HG03045 (cell line): Measurements from ENCODE around the gene RP2.

Experiments used
- ATAC-seq: cut with Tn5 transposase; IDR thresholded peaks from one replicate; pipeline ENCODE4 v1.9.1; 2021; ENCODE audit warnings: mild to moderate bottlenecking, moderate library complexity; ENCODE audit not compliant: unreplicated experiment

The RP2 gene

GRCh38 chrX:46841346-46841745 lies 4.5 kb downstream of the RP2 start:
- ATAC-seq, result no peak

GRCh38 chrX:46844913-46845312 lies 8.1 kb downstream of the RP2 start:
- no peak for ATAC-seq

GRCh38 chrX:46849933-46850332 lies 13.1 kb downstream of the RP2 start:
- ATAC-seq, result no peak

GRCh38 chrX:46850771-46851170 lies 13.9 kb downstream of the RP2 start:
- ATAC-seq, result no peak

GRCh38 chrX:46856483-46856882 lies 19.6 kb downstream of the RP2 start:
- ATAC-seq, result no peak

GRCh38 chrX:46860557-46860956 lies 23.7 kb downstream of the RP2 start:
- no peak for ATAC-seq

GRCh38 chrX:46863072-46863471 lies 26.2 kb downstream of the RP2 start:
- no peak for ATAC-seq

- ATAC-seq, result no peak
These were observed 27.8 kb downstream of the RP2 start for GRCh38 chrX:46864606-46865005.

GRCh38 chrX:46865281-46865680 lies 28.4 kb downstream of the RP2 start:
- no peak for ATAC-seq

- no peak for ATAC-seq
These were observed 29.9 kb downstream of the RP2 start for GRCh38 chrX:46866726-46867125.

- no peak for ATAC-seq
These were observed 36.9 kb downstream of the RP2 start for GRCh38 chrX:46873746-46874145.

- no peak for ATAC-seq
These were observed 40.1 kb downstream of the RP2 start for GRCh38 chrX:46876901-46877300.

- no peak for ATAC-seq
These were observed 45.4 kb downstream of the RP2 start for GRCh38 chrX:46882266-46882665.

GRCh38 chrX:46884799-46885198 lies 48.0 kb downstream of the RP2 start:
- ATAC-seq, result no peak

- no peak for ATAC-seq
These were observed 61.4 kb downstream of the RP2 start for GRCh38 chrX:46898207-46898606.

GRCh38 chrX:46903458-46904242 lies 66.8 kb downstream of the RP2 start:
- ATAC-seq, result peak; percentile 80

GRCh38 chrX:46904626-46905025 lies 67.8 kb downstream of the RP2 start:
- no peak for ATAC-seq

GRCh38 chrX:46910415-46910814 lies 73.6 kb downstream of the RP2 start:
- no peak for ATAC-seq

- ATAC-seq, result no peak
These were observed 75.3 kb downstream of the RP2 start, which contains the start of gene JADE3 for GRCh38 chrX:46912098-46912602. Gene JADE3, plus strand, starts transcription at chrX:46912421. Its CDS starts 72,474 bp downstream, at chrX:46984895.

GRCh38 chrX:46912603-46913491 lies 76.0 kb downstream of the RP2 start:
- no peak for ATAC-seq

- ATAC-seq, result no peak
These were observed 76.8 kb downstream of the RP2 start for GRCh38 chrX:46913667-46914066.

GRCh38 chrX:46916273-46916672 lies 79.4 kb downstream of the RP2 start:
- no peak for ATAC-seq
